Common myeloid progenitor, CD34-positive (primary cell): Measurements from ENCODE around the gene KDM3B.

Experiments used
- CTCF ChIA-PET: fragments of 350-600 bp; sonication (Branson Sonifier 250); formaldehyde crosslinking; loops from one replicate; lab custom pipeline; 2021; ENCODE audit warnings: antibody characterized with exemption; lab: Charles Lee
- POLR2A ChIA-PET: fragments of 350-600 bp; sonication (Branson Sonifier 250); formaldehyde crosslinking; loops from one replicate; lab custom pipeline; 2021; ENCODE audit warnings: antibody characterized with exemption; lab: Charles Lee
- DNase-seq, 3 donors: peaks; one replicate each; pipeline versions ENCODE4 v3.0.0 to v3.0.0-alpha.2; 2013
- H3K27ac ChIP-seq, 2 experiments: 1 replicate in 1 of 2; 2 replicates in 1 of 2; pipeline ENCODE4 v1.7.0; 2013; ENCODE audit warnings: inconsistent platforms in 2 of 2, low read length in 2 of 2, mild to moderate bottlenecking in 2 of 2, low read depth in 1 of 2, moderate library complexity in 1 of 2; ENCODE audit not compliant: severe bottlenecking in 2 of 2, insufficient read depth in 1 of 2, poor library complexity in 1 of 2
- H3K27me3 ChIP-seq, 5 experiments: replicated peaks in 2 of 5; 1 replicate in 3 of 5; 2 replicates in 2 of 5; pipeline versions ENCODE4 v1.6.1 to v1.7.0; 2013; ENCODE audit warnings: low read length in 4 of 5, mild to moderate bottlenecking in 2 of 5, moderate library complexity in 2 of 5, inconsistent platforms in 1 of 5; ENCODE audit not compliant: insufficient read depth in 5 of 5, control insufficient read depth in 4 of 5
- H3K36me3 ChIP-seq, 4 experiments: 1 replicate in 2 of 4; 2 replicates in 2 of 4; pipeline versions ENCODE4 v1.6.1 to v1.7.0; 2013; ENCODE audit warnings: low read length in 3 of 4, control low read depth in 1 of 4, mild to moderate bottlenecking in 1 of 4; ENCODE audit not compliant: control insufficient read depth in 4 of 4, insufficient read depth in 4 of 4
- H3K4me1 ChIP-seq, 4 experiments: 1 replicate in 3 of 4; 2 replicates in 1 of 4; pipeline versions ENCODE4 v1.6.1 to v1.7.1; 2013; ENCODE audit warnings: low read length in 3 of 4, mild to moderate bottlenecking in 3 of 4, control low read depth in 1 of 4, inconsistent platforms in 1 of 4, moderate library complexity in 1 of 4; ENCODE audit not compliant: control insufficient read depth in 4 of 4, insufficient read depth in 4 of 4; ENCODE audit errors: control extremely low read depth in 1 of 4
- H3K4me3 ChIP-seq, 7 experiments: 1 replicate in 4 of 7; 2 replicates in 3 of 7; pipeline versions ENCODE4 v1.5.1 to v1.7.0; 2013; ENCODE audit warnings: mild to moderate bottlenecking in 7 of 7, low read length in 6 of 7, moderate library complexity in 6 of 7, inconsistent platforms in 2 of 7, low read depth in 2 of 7, control low read depth in 1 of 7; ENCODE audit not compliant: insufficient read depth in 4 of 7, control insufficient read depth in 1 of 7; ENCODE audit errors: extremely low read depth in 1 of 7
- H3K9me3 ChIP-seq, 5 experiments: 1 replicate in 4 of 5; 2 replicates in 1 of 5; pipeline versions ENCODE4 v1.6.1 to v1.7.1; 2013; ENCODE audit warnings: low read length in 4 of 5, mild to moderate bottlenecking in 2 of 5, inconsistent platforms in 1 of 5, low read depth in 1 of 5, moderate library complexity in 1 of 5; ENCODE audit not compliant: control insufficient read depth in 4 of 5, insufficient read depth in 2 of 5; ENCODE audit errors: control extremely low read depth in 1 of 5
- WGBS: methylation state at CpG from one replicate; pipeline ENCODE4 v1.1.5; 2013; ENCODE audit not compliant: insufficient coverage; 5-methylcytosine and 5-hydroxymethylcytosine counted together

The KDM3B gene

DNA sequence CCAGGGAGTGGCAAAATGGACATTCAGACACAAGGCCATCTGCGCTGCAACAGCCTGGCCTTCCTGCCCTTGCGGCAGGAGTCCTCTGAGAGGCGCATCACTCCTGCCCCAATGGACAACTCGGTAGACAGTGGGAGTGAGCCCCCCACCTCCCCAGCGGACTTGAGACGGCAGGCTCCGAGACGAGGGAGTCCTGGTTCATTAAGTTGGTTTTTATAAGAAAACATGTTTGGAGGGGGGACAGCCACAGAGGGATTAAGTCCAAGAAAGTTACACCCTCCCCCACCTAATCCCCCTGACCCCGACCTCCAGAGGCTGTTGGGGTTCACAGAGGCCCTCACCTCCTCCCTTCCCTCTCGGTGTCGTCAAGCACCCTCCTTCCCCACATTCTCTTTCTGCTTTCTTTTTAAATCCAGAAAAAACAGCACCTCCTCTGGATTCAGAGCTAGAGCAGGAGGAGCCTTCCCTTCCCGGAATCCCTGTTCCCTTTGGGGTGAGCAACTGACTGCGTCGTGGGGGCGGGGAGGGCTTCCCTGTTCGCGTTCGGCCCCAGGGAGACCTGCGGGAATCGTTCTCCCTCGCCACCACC, 111.0 kb downstream of the KDM3B start:
- WGBS = 17% methylated on average over 16 of the region's 21 CpGs
- Histone ChIP-seq H3K36me3 (peaks cover 0 to 18% (median 7%) of the 10 kb centered on the region in 4 experiments), H3K4me3 (peak overlapping the region; percentile 35 to 88 (median 78)), H3K9me3 (no peaks in the 10 kb centered on the region), H3K4me1 (peaks cover 2 to 48% (median 41%) of the 10 kb centered on the region in 4 experiments), H3K27me3 (peaks cover 0 to 24% (median 8%) of the 10 kb centered on the region in 5 experiments), H3K27ac (peak overlapping the region in 1 of 2 experiments; percentile 88)
- POLR2A ChIA-PET = interaction anchor here (0.6 to 2.4 kb wide), 4 partner anchors 15 to 124 kb away, joined by 3 to 11 read pairs (median 5); partner anchors contain the start of gene ETF1
- peak in 2 of 3 donors; percentile 57 to 60 for DNase-seq
- CTCF ChIA-PET = interaction anchor here (1.3 to 29.7 kb wide), 3 partner anchors 14 to 35 kb away, joined by 3 to 494 read pairs (median 143); no protein-coding TSS in a partner anchor

DNA sequence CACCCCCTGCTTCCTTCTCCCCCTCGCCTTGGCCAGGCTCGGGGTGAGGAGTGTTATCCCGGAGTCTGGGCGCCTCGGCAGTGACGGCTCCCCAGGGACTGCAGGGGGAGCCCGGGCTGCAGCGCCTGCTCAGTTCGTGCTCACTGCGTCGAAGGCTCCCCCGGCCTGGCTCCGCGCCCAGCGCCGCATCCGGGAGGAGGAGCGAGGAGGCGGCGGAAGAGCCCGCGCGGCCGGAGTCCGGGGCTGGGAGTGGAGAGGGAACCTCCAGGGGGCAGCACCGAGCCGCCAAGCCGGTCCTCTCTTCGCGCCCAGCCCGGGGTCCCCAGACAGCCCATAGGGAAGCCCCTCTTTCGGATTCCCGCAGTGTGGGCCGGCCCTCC, 111.5 kb downstream of the KDM3B start:
- CTCF ChIA-PET = interaction anchor here (0.8 to 29.7 kb wide), 5 partner anchors 14 to 84 kb away, joined by 3 to 494 read pairs (median 3); no protein-coding TSS in a partner anchor
- peak overlapping the region; percentile 73 to 89 (median 80) for H3K4me3 ChIP-seq
- peak overlapping the region; percentile 66 to 88 for H3K27ac ChIP-seq
- peaks cover 0 to 18% (median 7%) of the 10 kb centered on the region in 4 experiments for H3K36me3 ChIP-seq
- peaks cover 2 to 43% (median 36%) of the 10 kb centered on the region in 4 experiments for H3K4me1 ChIP-seq
- no peaks in the 10 kb centered on the region for H3K9me3 ChIP-seq
- WGBS = 0% methylated on average over 26 of the region's 34 CpGs
- H3K27me3 ChIP-seq = peaks cover 0 to 24% (median 8%) of the 10 kb centered on the region in 5 experiments
- peak; percentile 95 to 97 (median 95) for DNase-seq
- POLR2A ChIA-PET = interaction anchor here (0.9 to 2.7 kb wide), 6 partner anchors 15 to 125 kb away, joined by 3 to 15 read pairs (median 8); partner anchors contain the start of gene ETF1

DNA sequence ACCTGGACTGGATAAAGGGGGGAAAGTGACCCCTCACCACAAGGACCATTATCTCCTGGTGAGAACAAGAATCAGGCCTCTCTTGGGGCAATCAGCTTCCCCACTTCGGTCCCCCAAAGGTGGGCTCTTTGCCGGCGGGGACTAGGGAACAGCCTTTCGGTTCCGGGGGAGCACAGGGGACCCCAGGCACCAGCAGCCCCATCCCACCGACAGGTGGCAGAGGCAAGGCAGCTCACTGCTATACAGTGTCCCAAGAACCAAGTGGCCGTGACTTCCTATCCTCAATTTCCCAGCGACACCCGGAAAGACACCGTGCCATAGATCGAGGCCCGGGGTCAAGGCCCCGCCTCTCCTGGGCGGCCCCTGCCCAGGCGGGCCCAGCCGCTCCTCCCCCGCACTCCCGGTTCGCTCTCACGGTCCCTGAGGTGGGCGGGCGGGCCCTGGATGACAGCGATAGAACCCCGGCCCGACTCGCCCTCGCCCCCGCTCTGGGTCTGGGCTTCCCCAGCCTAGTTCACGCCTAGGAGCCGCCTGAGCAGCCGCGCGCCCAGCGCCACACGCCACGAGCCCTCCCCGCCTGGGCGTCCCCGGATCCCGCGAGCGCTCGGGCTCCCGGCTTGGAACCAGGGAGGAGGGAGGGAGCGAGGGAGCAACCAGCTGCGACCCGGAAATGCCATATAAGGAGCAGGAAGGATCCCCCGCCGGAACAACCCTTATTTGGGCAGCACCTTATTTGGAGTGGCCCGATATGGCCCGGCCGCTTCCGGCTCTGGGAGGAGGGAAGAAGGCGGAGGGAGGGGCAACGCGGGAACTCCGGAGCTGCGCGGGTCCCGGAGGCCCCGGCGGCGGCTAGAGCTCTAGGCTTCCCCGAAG, 112.1 kb downstream of the KDM3B start:
- Histone ChIP-seq H3K9me3 (no peaks in the 10 kb centered on the region), H3K4me3 (peak overlapping the region; percentile 73 to 89 (median 80)), H3K4me1 (peaks cover 2 to 37% (median 30%) of the 10 kb centered on the region in 4 experiments), H3K36me3 (peaks cover 0 to 18% (median 7%) of the 10 kb centered on the region in 4 experiments), H3K27me3 (peaks cover 0 to 24% (median 8%) of the 10 kb centered on the region in 5 experiments), H3K27ac (peak overlapping the region; percentile 66 to 88)
- ChIA-PET POLR2A (interaction anchor here (0.6 to 2.7 kb wide), 16 partner anchors 12 to 1097 kb away, joined by 3 to 15 read pairs (median 6); partner anchors contain the start of genes ETF1 and UBE2D2), CTCF (interaction anchor here (0.8 to 29.7 kb wide), 11 partner anchors 9 to 111 kb away, joined by 3 to 494 read pairs (median 3); partner anchors contain the start of gene HSPA9)
- WGBS = 0% methylated on average over 52 of the region's 64 CpGs
- DNase-seq = peak; percentile 98 to 99 (median 99)

DNA sequence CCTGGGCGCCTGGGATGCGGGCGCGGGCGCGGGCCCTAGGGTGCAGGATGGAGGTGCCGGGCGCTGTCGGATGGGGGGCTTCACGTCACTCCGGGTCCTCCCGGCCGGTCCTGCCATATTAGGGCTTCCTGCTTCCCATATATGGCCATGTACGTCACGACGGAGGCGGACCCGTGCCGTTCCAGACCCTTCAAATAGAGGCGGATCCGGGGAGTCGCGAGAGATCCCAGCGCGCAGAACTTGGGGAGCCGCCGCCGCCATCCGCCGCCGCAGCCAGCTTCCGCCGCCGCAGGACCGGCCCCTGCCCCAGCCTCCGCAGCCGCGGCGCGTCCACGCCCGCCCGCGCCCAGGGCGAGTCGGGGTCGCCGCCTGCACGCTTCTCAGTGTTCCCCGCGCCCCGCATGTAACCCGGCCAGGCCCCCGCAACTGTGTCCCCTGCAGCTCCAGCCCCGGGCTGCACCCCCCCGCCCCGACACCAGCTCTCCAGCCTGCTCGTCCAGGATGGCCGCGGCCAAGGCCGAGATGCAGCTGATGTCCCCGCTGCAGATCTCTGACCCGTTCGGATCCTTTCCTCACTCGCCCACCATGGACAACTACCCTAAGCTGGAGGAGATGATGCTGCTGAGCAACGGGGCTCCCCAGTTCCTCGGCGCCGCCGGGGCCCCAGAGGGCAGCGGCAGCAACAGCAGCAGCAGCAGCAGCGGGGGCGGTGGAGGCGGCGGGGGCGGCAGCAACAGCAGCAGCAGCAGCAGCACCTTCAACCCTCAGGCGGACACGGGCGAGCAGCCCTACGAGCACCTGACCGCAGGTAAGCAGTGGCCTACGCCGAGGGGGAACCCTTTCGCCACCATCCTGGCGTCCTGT, 113.0 kb downstream of the KDM3B start, which contains the start of gene EGR1:
Gene EGR1 (plus strand): TSS at position 219 of the 864 bp plus-strand sequence. CDS start 283 bp downstream, at position 502.
- peak; percentile 94 to 97 (median 96) for DNase-seq
- peaks cover 0 to 18% (median 7%) of the 10 kb centered on the region in 4 experiments for H3K36me3 ChIP-seq
- WGBS = 0% methylated on average over 82 of the region's 85 CpGs
- ChIA-PET POLR2A (interaction anchor here (0.6 to 2.7 kb wide), 16 partner anchors 11 to 1096 kb away, joined by 3 to 15 read pairs (median 6); partner anchors contain the start of genes ETF1 and UBE2D2), CTCF (interaction anchor here (1.0 to 29.7 kb wide), 10 partner anchors 8 to 112 kb away, joined by 3 to 494 read pairs (median 3); partner anchors contain the start of gene HSPA9)
- H3K27me3 ChIP-seq = peaks cover 0 to 24% (median 8%) of the 10 kb centered on the region in 5 experiments
- H3K27ac ChIP-seq = peak within 1 kb of the TSS; percentile 66 to 88
- no peaks in the 10 kb centered on the region for H3K9me3 ChIP-seq
- H3K4me3 ChIP-seq = peak within 1 kb of the TSS; percentile 73 to 89 (median 80)
- H3K4me1 ChIP-seq = peaks cover under 1 to 30% (median 23%) of the 10 kb centered on the region in 4 experiments

DNA sequence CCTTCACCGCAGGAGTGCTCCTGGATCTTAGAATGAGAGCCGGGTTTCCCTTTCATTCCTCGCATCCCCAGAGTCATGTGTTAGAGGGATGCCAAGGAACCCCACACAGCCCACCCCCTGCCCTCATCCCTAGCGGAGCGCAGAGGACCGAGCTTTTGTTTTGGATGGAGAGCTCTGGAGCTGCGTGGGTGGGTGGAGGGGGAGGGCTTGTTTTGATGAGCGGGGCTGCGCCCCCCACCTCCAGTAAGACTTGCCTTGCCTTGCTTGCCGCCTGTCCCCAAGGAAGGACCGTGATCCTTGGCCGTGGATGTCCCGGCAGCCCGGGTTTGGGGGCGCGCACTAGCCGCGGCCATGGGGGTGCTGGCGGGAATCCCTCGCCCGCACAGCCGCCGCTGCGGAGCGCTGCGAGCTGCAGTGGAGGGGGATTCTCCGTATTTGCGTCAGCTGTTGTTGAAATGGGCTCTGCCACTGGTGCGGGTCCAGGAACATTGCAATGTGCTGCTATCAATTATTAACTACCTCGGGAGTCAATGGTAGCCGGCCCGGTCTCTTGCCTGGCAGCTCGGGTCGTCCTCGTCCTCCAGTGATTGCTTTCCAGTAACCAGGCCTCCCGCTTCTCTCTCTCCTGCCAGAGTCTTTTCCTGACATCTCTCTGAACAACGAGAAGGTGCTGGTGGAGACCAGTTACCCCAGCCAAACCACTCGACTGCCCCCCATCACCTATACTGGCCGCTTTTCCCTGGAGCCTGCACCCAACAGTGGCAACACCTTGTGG, 113.8 kb downstream of the KDM3B start:
- Histone ChIP-seq H3K36me3 (peaks cover 0 to 18% (median 7%) of the 10 kb centered on the region in 4 experiments), H3K9me3 (no peaks in the 10 kb centered on the region), H3K4me3 (peak overlapping the region; percentile 73 to 89 (median 80)), H3K27ac (no peak overlapping the region), H3K4me1 (peaks cover 0 to 30% (median 23%) of the 10 kb centered on the region in 4 experiments), H3K27me3 (peaks cover 0 to 24% (median 11%) of the 10 kb centered on the region in 5 experiments)
- POLR2A ChIA-PET = interaction anchor here (1.3 to 2.7 kb wide), 7 partner anchors 14 to 77 kb away, joined by 3 to 15 read pairs (median 6); partner anchors contain the start of gene ETF1
- CTCF ChIA-PET = interaction anchor here (0.6 to 29.7 kb wide), 7 partner anchors 8 to 109 kb away, joined by 3 to 494 read pairs (median 3); partner anchors contain the start of genes HSPA9 and REEP2
- no peak for DNase-seq
- WGBS = 32% methylated on average over 32 of the region's 39 CpGs
